Measurements from ENCODE around the gene MRPL20.
"Not testable (repeated sequence)": the region's sequence is repeated elsewhere in the genome, so short reads cannot be mapped to it uniquely, and the experiment has no call there.

MRPL20 gene

DNA sequence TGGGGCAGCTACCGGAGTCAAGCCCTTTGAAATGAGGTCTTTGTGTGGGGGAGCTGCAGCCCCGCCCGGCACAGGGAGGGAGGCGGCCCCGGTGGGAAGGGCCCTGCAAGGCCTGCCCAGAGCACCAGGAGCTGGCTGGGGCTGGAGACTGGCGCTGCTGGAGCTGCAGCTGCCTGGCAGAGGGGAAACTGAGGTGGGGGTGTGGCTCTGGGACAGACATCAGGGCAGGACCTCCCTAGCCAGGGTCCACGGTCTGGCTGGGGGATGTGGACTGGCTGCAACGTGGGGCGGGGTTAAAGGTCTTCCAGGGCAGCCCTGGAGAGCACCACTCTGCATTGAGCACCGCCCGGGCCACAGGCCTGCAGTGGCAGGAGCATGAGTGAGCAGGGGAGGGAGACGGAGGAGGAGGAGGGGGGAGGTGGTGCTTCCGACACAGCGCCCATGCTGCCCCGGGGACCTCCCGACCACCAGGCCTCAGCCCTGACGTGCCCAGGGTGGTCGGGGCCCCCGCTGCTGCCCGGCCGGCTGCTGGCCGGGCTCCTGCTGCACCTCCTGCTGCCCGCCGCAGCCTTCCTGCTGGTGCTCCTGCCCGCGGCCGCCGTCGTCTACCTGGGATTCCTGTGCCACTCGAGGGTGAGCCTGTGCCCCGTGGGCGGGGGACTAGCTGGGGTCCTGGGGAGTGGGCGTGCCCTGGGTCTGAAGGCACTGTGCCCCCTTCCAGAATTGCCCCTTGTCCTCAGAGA is 18.8 kb upstream of the MRPL20 start:
- no peak for DNase-seq

DNA sequence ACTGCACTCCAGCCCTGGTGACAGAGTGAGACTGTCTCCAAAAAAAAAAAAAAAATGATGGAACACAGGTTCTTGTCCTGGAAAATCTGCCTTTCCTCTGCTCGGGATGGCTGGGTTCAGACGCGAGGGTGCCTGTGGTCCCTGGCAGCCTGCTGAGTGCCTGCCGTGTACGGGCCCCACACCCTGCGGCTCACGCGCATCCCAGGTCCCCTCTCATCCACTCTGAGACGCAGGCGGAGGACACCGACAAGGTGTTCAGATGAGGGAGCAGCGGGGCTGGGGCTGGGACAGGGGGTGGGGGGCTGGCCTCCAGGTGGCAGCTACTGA is 18.3 kb upstream of the MRPL20 start:
- no peak for DNase-seq

DNA sequence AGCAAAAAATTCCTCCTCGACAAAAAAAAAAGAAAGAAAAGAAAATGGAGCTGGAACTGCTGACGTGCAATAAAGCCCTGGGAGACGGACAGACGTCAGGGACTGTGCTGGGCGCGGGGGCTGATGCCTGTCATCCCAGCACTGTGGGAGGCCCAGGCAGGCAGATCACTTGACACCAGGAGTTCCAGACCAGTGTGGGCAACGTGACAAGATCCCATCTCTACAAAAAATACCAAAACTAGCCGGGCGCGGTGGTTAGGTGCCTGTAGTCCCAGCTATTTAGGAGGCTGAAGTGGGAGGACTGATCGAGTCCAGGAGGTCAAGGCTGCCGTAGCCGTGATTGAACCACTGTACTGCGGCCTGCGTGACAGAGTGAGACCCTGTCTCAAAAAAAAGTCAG is 17.6 kb upstream of the MRPL20 start:
- DNase-seq: no peak

DNA sequence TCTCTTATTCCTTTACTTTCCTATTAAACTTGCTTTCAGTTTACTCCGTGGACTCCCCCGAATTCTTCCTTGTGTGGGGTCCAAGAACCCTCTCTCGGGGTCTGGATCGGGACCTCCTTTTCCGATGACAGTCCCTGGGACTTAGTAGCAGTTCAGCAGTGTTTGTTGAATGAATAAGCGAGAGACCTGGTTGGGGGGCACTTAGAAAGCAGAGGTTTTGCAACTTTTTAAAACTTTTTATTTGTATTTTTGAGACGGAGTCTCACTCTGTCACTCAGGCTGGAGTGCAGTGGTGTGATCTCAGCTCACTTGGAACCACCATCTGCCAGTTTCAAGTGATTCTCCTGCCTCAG is 16.1 kb upstream of the MRPL20 start:
- DNase-seq: no peak

DNA sequence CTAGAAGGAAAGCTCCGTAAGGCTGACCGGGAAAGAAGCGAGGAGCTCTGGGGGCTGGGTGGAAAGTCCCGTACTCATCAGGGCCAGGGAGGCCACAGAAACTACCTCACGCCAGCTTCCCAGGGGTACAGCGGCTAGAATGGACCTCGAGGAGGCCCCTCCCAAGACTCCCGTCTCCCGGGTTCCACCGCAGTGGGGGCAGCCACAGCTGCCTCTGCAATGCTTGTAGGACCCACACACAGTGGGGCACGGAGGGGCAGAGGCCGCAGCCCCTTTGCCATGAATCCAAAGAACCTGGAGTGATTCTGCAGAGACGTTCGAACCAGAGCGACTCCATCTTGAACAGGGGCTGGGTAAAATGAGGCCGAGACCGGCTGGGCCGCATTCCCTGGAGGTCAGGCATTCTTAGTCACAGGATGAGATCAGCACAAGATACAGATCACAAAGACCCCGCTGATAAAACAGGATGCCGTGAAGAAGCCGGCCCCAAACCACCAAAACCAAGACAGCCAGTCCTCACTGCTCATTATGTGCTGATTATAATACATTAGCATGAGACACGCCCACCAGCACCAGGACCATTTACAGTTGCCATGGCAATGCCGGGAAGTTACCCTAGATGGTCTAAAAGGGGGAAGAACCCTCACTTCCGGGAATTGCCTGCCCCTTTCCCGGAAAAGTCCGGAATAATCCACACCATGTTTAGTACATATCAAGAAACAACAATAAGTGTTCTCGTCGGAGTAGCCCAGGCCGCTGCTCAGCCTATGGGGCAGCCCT is 15.6 kb upstream of the MRPL20 start:
- no peak for DNase-seq

DNA sequence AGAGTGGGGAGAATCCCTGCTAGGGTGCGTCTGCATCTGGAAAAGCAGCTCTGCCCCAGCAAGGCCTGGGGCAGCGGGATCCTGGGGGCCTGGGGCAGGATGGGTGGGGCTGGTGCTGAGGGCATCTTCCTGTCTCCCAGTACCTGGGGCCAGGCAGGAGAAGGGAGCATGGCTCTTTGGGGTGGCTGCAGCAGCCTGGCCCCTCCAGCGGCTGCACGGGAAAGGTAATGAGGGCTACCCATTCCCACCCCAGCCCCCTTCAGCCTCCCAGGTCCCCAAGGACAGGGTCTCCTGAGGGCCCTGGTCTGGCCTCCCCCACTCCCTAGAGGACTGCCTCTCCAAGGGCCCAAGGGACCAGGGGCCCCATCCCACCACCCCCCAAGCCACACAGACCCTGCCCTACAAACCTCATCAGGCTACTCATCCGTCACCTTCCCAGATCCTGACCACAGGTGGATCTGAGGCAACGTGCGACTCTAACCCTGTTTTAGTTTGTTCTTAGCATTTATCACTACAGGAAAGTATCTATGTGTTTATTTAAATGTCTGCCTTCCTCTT is 14.9 kb upstream of the MRPL20 start:
- DNase-seq: no peak

DNA sequence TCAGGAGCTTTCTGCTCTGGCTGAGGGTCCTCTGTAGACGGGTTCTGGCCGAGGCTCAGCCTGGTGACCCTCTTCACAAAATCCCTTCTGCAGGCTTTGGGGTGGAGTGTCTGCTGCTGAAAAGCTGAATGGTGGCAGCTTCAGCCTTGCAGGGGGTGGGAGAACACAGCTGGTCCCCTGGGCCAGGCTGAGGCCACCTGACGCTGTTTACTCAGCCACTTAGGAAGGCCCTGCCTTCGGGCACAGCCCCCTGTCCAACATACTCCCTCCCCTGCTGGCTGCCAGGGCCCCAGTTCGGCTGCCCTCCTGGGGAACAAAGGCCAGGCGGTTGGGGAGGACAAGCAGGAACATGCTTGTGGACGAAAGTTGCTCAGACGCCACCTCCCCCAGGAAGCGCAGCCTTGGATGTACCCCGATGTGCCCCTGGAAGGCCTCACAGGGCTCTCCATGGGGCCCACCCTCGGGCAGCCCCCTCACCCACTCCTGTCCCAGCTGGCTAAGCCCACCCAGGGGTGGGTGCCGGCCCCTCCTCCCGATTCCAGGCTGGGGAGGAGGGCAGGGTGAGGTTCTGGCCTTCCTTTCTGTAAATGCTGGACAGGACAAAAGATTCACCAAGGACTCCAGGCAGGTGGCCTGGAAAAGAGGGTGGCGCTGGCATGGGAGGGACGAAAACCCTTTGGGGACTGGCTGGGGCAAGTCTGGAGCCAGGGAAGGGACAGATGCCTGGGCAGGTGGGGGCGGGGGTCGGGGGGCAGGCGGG is 14.2 kb upstream of the MRPL20 start, which contains the start of gene ANKRD65:
ANKRD65 (minus strand) TSS at position 130 of the 760 bp plus-strand sequence. CDS start 271 bp downstream, outside the sequence.
- DNase-seq: no peak

DNA sequence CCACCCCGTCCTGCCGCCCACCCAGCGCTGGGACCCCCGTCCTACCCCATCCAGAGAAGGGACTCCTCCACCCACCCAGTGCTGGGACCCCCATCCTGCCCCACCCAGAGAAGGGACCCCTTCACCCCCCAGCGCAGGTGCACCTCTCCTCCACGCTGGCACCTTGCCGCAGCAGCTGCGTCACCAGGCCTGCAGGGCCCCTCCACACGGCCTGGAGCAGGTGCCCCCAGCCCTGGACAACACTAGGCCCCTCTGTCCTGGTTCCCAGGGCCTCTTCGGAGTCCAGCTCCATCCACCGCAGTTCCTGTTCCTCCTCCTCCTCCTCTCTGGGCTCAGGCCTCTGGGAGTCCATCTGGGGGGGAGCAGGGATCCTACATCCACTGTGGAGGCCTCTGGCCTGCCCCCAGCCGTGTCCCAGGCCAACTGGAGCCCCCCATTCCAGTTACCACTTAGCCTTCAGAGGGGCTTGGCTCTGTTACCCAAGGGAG is 13.6 kb upstream of the MRPL20 start:
- DNase-seq: no peak

DNA sequence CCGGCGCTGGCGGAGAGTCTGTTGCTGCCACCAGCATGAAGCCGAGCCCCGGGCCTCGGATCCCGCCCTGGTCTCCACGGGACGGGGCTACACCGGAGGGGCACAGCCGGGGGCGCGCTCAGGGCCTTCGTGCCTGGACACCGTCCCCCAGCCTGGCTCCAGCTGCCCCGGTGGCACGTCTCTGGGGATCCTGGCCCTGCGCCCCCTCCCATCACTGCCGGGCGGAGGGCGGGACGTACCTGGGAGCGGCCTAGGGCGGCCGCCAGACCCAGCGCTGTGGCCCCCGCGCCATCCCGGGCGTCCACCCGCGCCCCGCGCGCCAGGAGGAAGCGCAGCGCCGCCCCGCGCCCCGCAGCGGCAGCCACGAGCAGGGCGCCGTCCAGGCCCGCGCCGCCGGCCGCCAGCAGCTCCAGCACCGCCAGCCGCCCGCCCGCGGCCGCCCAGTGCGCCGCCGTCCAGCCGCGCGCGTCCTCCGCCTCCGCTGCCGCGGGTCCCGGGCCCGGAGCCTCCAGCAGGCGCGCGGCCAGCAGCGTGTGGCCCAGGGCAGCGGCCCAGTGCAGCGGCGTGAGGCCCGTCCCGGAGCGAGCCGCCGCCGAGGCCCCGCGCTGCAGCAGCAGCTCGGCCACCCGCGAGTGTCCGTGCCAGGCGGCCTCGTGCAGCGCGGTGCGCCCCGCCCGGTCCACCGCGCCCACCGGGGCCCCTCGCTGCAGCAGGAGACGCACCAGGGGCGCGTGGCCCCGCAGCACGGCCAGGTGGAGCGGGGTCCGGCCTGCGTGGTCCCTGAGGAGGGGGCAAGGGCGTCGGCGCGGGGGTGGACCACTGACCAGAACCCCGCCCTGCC is 12.9 kb upstream of the MRPL20 start:
- DNase-seq: no peak

DNA sequence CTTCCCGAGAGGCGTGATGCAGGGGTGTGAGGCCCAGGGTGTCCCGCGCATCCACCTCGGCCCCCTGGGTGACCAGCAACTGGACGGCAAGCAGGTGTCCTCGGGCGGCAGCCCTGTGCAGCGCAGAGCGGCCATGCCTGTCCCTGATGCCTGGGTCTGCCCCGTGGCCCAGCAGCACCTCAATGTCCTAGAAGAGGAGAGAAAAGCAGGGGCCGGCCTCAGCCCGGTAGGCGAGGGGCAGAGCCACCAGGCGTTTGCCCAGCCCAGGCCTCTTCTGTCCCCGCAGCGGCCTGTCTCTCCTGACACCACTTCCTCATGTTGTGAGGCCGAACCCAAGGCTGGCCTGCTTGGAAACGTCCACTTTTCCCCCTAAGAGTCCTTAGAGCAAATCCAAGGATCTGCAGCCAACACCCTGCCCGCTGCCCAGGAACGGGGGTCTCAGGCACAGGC is 12.3 kb upstream of the MRPL20 start:
- no peak for DNase-seq

DNA sequence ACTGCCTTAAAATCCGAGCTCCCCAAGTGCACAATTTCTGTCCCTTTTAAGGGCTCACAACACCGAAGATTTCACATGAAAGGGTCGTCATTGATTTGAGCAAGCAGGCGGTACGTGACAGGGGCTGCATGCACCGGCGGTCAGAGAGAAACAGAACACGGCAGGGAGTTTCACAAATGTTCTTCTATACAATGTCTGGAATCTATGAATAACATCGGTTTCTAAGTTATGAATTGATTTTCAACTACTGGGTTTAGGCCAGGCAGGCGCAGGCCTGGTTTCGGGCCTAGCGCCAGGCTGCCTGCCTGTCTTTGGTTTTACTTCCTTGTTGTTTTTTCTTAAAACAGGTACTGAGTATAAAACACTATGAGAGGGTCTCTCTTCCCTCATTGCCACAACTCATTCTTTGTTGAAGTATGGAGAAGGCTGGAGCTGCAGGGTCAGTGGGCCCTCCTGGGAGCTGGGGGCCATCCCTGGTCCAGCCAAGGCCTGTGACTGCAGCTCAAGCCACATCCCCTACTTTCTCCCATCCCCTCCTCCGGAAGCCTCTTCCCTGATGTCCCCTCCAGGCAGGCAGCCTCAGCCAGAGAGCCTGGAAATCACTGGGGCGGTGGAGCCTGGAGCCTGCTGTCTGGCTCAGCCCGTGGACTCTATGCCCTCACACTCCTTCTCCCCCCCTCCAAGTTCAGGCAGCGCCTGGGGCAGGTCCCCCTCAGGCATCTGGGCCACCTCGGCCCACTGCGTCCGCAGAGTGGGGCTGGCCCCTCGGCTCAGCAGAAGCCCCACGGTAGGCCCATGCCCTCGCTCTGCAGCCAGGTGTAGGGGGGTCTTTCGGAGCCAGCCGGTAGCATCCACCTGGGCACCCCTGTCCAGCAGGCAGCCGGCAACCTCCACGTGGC is 11.6 kb upstream of the MRPL20 start:
- no peak for DNase-seq

DNA sequence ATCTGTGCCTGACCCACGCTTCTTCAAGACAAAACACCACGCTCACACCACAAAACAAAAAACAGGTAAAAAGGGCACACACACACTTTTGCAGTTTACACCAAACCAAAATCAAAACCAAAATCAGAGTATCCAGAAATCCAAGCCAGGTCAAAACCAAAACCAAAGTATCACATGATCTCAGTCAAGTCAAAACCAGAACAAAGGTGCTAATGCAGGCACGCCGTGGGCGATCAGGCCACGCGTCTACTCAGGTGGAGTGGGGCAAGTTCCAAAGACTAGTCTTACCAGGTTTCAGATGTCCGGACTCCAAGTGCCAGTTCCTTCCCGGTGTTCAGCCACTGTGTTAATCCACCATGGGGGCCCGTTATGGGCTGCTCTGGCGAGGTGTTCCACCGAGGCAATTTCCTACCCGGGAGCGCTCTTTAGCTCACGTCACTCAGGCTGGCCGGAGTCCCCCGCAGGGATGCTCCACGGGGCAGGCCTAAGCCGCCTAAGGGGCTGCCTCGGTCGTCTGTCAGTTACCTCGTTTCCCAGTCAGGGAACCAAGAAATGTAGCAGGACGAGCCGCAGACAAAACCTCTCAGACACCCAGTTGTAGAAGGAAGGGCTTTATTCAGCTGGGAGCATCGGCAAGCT is 10.9 kb upstream of the MRPL20 start:
- DNase-seq: not testable (repeated sequence)

DNA sequence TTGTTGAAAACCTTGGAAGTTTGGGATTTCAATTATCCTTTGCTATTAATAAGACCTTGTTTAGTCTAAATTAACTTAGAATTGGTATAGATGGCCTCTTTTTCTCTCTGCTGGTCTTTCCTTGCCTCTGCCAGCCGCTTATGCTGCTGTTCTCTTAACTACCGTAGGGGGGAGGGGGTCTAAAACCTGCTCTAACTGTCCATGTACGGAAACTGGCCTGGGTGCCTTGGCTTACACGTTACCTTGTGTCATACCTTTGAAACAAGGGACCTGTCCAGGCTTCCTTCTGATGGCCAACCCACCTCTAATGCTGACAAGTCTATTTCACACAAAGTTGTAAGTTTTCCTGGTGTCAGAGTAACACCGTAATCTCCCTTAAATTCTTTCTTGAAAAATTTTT is 10.3 kb upstream of the MRPL20 start:
- not testable (repeated sequence) for DNase-seq

DNA sequence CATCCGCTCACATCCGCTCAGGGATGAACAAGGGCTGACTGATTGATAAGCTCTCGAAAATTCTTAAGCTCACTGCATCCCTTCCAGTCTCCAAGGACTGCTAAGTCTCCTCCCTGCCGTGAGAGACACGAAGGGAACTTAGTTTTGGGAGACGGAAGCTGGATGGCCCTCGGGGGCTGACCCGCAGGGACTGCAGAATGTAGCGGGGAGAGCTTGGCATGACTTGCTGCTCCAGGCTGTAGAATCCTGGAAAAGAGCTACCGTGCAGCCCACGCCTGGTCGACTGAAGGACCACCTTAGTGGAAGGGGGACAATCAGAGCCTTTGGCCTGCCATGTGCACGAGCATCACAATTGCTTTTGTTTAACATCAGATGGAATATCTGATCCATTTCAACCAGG is 8.7 kb upstream of the MRPL20 start:
- no peak for DNase-seq

DNA sequence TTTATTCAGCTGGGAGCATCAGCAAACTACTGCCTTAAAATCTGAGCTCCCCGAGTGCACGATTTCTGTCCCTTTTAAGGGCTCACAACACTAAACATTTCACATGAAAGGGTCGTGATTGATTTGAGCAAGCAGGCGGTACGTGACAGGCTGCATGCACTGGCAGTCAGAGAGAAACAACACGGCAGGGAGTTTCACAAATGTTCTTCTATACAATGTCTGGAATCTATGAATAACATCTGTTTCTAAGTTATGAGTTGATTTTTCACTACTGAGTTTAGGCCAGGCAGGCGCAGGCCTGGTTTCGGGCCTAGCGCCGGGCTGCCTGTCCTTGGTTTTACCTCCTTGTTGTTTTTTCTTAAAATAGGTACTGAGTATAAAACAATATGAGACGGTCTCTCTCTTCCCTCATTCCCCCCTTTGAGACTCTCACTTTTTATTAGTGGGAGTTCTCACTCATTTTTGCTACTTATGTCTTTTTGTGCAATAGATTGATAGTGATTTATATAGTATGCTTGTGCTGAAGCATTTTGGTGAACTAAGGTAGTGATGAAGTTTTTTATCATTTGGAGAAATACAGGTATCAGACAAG is 5.3 kb upstream of the MRPL20 start:
- not testable (repeated sequence) for DNase-seq

DNA sequence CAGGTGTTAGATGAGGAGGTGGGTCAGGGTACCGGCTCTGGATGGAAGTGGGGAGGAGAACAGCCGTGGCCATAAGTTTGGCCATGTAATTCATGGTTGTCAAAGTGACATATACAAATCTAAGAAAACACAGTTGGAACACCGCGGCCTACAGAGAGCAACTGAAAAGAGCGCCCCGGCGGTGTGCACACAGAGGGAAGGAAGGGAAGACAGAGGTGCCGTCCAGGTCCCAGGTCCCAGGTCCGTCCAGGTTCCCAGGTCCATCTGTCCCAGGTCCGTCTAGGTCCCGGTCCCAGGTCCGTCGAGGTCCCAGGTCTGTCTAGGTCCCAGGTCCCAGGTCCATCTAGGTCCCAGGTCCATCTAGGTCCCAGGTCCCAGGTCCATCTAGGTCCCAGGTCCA is 4.5 kb upstream of the MRPL20 start:
- no peak for DNase-seq

DNA sequence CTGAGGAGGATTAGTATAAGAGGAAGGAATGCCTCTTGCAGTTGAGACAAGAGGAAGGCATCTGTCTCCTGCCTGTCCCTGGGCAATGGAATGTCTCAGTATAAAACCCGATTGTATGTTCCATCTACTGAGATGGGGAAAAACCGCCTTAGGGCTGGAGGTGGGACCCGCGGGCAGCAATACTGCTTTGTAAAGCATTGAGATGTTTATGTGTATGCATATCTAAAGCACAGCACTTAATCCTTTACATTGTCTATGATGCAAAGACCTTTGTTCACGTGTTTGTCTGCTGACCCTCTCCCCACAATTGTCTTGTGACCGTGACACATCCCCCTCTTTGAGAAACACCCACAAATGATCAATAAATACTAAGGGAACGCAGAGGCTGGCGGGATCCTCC is 3.1 kb upstream of the MRPL20 start:
- DNase-seq: not testable (repeated sequence)

DNA sequence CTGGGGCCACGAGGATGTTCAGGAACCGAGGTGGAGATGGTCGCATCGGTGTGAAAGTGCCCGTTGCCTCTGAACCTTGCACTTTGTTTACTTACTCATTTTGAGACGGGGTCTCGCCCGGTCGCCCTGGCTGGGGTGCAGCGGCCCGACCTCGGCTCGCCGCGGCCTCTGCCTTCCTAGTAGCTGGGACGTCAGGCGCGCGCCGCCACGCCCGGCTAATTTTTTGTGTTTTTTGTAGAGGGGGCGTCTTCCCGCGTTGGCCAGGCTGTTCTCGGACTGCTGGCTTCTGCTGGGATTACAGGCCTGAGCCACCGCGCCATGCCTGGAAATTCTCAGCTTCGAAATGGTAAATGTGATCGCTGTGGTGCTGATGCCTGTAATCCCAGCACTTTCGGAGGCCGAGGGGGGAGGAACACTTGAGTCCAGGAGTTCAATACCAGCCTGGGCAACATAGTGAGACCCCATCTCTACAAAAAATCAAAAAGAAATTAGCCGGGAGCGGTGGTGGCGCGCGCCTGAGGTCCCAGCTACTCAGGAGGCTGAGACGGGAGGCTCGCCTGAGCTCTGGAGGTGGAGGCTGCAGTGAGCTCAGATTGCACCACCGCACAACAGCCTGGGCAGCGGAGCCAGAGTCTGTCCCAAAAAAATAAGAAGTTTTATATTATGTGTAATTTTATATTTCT is 684 bp upstream of the MRPL20 start:
- no peak for DNase-seq

DNA sequence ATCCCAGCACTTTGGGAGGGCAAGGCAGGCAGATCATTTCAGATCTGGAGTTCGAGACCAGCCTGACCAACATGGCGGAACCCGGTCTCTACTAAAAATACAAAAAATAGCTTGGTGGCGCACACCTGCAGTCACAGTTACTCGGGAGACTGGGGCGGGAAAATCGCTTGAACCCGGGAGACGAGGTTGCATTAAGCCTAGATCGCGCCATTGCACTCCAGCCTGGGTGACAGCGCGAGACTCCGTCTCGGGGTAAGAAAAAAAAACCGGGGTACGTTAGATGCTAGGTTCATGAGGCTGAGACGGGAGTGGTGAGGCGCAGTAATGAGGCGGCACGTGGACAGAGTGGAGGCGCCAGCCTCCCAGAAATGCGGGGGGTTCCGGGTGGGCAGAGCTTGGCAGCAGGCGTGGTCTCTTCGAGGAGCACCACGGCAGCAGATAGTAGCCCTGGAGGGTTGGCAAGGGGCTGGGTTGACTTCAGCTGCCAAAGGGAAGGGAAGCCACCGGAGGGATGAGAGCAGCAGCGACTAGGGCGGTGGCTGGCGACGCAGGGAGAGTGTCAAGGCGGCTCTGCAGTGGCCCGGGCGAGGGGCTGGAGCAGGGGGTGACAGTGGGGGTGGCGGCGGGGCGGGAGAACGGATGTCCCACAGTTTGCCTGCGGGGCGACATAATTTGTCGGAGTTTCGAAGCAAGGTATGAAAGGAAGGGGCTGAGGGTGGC is 832 bp downstream of the MRPL20 start:
- DNase-seq: no peak
